ENCODE measurements around the gene EHMT2. TPM values are rescaled to one million over a fixed set of nuclear protein-coding genes. Genes with fewer than 3 reads are reported as not detected.

EHMT2 gene
- total and polyA plus RNA-seq, 2 of the 13 experiments (the other 11 are each of a cell fraction or from before 2014, with no cell fraction given): 55.2 to 69.2 TPM

DNA sequence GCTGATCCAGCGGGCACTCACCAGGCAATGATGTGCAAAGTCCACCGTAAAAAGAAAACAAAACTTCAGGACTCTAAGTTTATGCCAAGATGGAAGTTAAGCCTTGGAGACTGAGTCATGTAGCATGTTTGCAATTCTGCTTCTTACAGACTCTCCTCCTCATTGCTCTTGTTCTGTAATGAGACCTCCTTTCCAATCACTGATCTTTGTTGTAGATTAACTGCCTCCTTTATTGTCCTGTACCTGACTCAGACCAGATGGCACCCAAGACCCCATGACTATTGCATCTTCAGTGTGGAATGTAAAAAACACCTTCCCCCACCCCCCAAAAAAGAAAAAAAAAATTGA lies 46.0 kb downstream of the EHMT2 start:
- intact Hi-C loops (cut with micrococcal nuclease; ENCODE audit: unreplicated experiment): no loop called here
- CTCF ChIA-PET (ENCODE audit: low intra/inter-chr PET ratio, low total read pairs): no interaction called here
- H3K4me2 ChIP-seq (ENCODE audit: low read depth, low read length): peak overlapping the region; percentile 48
- DNase-seq (ENCODE audit: low spot score): no peak
- FAIRE-seq: no peak
- peak; percentile 9 for ATAC-seq
- peak overlapping the region; percentile 8 for H3K9ac ChIP-seq (ENCODE audit: insufficient read depth, low read depth, low read length)
- POLR2A ChIA-PET: interaction anchor here (3.1 to 5.9 kb wide), 2 partner anchors 13 to 15 kb away, joined by 52 to 93 read pairs; partner anchors contain the start of gene NEU1
- no peaks in the 10 kb centered on the region for H3K9me3 ChIP-seq (ENCODE audit: low read length)
- H2AFZ ChIP-seq (ENCODE audit: low read length): peak overlapping the region; percentile 43
- no peaks in the 10 kb centered on the region for H3K36me3 ChIP-seq (replicated peaks in 1 of 2; ENCODE audit: control insufficient read depth in 1 of 2, insufficient read depth in 2 of 2, low read length in 2 of 2)
- TF ChIP-seq MIER2 (CRISPR knock-in tag; IDR thresholded peaks at IDR 0.05): no peak
- TF ChIP-seq HNRNPK (IDR thresholded peaks at IDR 0.05; ENCODE audit: low read depth, low read length, poor library complexity, severe bottlenecking): peak; percentile 29
- no peak for TF ChIP-seq AGO1 (IDR thresholded peaks at IDR 0.05; ENCODE audit: low read depth, low read length, poor library complexity, severe bottlenecking)
- peak; percentile 52 for TF ChIP-seq HNF4A (CRISPR knock-in tag; IDR thresholded peaks at IDR 0.05)
- TF ChIP-seq, protein P1, sequence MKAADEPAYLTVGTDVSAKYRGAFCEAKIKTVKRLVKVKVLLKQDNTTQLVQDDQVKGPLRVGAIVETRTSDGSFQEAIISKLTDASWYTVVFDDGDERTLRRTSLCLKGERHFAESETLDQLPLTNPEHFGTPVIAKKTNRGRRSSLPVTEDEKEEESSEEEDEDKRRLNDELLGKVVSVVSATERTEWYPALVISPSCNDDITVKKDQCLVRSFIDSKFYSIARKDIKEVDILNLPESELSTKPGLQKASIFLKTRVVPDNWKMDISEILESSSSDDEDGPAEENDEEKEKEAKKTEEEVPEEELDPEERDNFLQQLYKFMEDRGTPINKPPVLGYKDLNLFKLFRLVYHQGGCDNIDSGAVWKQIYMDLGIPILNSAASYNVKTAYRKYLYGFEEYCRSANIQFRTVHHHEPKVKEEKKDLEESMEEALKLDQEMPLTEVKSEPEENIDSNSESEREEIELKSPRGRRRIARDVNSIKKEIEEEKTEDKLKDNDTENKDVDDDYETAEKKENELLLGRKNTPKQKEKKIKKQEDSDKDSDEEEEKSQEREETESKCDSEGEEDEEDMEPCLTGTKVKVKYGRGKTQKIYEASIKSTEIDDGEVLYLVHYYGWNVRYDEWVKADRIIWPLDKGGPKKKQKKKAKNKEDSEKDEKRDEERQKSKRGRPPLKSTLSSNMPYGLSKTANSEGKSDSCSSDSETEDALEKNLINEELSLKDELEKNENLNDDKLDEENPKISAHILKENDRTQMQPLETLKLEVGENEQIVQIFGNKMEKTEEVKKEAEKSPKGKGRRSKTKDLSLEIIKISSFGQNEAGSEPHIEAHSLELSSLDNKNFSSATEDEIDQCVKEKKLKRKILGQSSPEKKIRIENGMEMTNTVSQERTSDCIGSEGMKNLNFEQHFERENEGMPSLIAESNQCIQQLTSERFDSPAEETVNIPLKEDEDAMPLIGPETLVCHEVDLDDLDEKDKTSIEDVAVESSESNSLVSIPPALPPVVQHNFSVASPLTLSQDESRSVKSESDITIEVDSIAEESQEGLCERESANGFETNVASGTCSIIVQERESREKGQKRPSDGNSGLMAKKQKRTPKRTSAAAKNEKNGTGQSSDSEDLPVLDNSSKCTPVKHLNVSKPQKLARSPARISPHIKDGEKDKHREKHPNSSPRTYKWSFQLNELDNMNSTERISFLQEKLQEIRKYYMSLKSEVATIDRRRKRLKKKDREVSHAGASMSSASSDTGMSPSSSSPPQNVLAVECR (CRISPR knock-in tag; IDR thresholded peaks at IDR 0.05; ENCODE audit: borderline replicate concordance): peak; percentile 16; the same call in 1 of the 2 replicates
- TF ChIP-seq GFI1 (CRISPR knock-in tag; IDR thresholded peaks at IDR 0.05; ENCODE audit: borderline replicate concordance): 0 out of 2 replicates have a peak, but pooled peaks have one; percentile 37
- no peak for TF ChIP-seq KMT2A (CRISPR knock-in tag; IDR thresholded peaks at IDR 0.05)
- peaks cover 35% of the 10 kb centered on the region for H3K4me1 ChIP-seq (ENCODE audit: insufficient read depth, low read length)
- no TSS peak for BruUV-seq (replicated peaks)
- H3K4me3 ChIP-seq (replicated peaks in 1 of 3; ENCODE audit: insufficient read depth in 1 of 3, low read depth in 2 of 3, low read length in 3 of 3): no peak overlapping the region
- WGBS (ENCODE audit: low lambda C conversion rate): 9% methylated on average over 2 of the region's 2 CpGs
- peak overlapping the region; percentile 43 for H3K27ac ChIP-seq (ENCODE audit: extremely low read length, insufficient read depth, low read length)
- no peaks in the 10 kb centered on the region for H3K79me2 ChIP-seq (ENCODE audit: insufficient read depth, low read length)
- in situ Hi-C loops (cut with HindIII; ENCODE audit: extremely low pct_ligation_motif_present, low pct_unique_long_range_greater_than_20kb): no loop called here
- H3K27me3 ChIP-seq (ENCODE audit: control insufficient read depth in 1 of 2, insufficient read depth in 2 of 2, low read length in 2 of 2): no peaks in the 10 kb centered on the region
- no peaks in the 10 kb centered on the region for H4K20me1 ChIP-seq (ENCODE audit: insufficient read depth, low read length)

Data from HepG2 (cell line).